ENCODE data around the gene INIP.
A peak's percentile ranks its signal among the peaks of the same experiment; 100 is the strongest.

INIP gene

GRCh38 chr9:112719241-112719691 lies 1.3 kb upstream of the INIP start:
- Histone ChIP-seq H4K8ac (ENCODE audit: low read length) (no peak overlapping the region), H2BK15ac (ENCODE audit: low read depth, poor library complexity, severe bottlenecking) (no peak overlapping the region), H2AK5ac (ENCODE audit: low read length, severe bottlenecking) (no peak overlapping the region), H2BK5ac (ENCODE audit: low read depth, low read length, poor library complexity, severe bottlenecking) (no peak overlapping the region), H3K36me3 (ENCODE audit: control insufficient read depth in 1 of 2, insufficient read depth in 2 of 2, low read depth in 1 of 2, low read length in 2 of 2) (peaks cover 0 to 7% of the 10 kb centered on the region in 2 experiments), H3K18ac (ENCODE audit: low read depth in 1 of 2, low read length in 2 of 2) (no peak overlapping the region), H3K23ac (ENCODE audit: low read length in 2 of 2) (no peak overlapping the region), H2AFZ (ENCODE audit: low read depth, low read length) (no peak overlapping the region), H3K27me3 (ENCODE audit: control insufficient read depth in 1 of 2, insufficient read depth in 1 of 2, low read length in 2 of 2) (no peaks in the 10 kb centered on the region), H4K91ac (ENCODE audit: low read length) (no peak overlapping the region), H3K79me1 (replicated peaks; ENCODE audit: low read length, poor library complexity, severe bottlenecking) (peaks cover 6% of the 10 kb centered on the region), H3K4me1 (ENCODE audit: control insufficient read depth, insufficient read depth, low read depth, low read length) (peaks cover 2% of the 10 kb centered on the region), H3K27ac (ENCODE audit: low read length, poor library complexity, severe bottlenecking) (no peak overlapping the region), H3K14ac (ENCODE audit: low read length in 2 of 2) (no peak overlapping the region), H3K4ac (ENCODE audit: low read depth in 1 of 2, low read length in 2 of 2) (no peak overlapping the region), H2BK120ac (ENCODE audit: low read depth, low read length) (no peak overlapping the region), H2BK12ac (ENCODE audit: low read length in 2 of 2) (no peak overlapping the region), H3K4me2 (ENCODE audit: low read length, poor library complexity, severe bottlenecking) (no peak overlapping the region), H3K9ac (ENCODE audit: low read length) (peak overlapping the region; percentile 79), H3K4me3 (ENCODE audit: insufficient read depth in 1 of 2, low read depth in 1 of 2, low read length in 2 of 2) (peak overlapping the region in 1 of 2 experiments; percentile 97), H3K9me3 (ENCODE audit: control insufficient read depth, low read length) (no peaks in the 10 kb centered on the region)
- DNase-seq, result no peak
- WGBS, result 92% methylated on average over 1 of the region's 1 CpG

- no peak overlapping the region for H3K4me3 ChIP-seq (ENCODE audit: insufficient read depth in 1 of 2, low read depth in 1 of 2, low read length in 2 of 2)
- no peak overlapping the region for H2BK15ac ChIP-seq (ENCODE audit: low read depth, poor library complexity, severe bottlenecking)
- peaks cover 4% of the 10 kb centered on the region for H3K4me1 ChIP-seq (ENCODE audit: control insufficient read depth, insufficient read depth, low read depth, low read length)
- H2BK120ac ChIP-seq (ENCODE audit: low read depth, low read length), result no peak overlapping the region
- H3K14ac ChIP-seq (ENCODE audit: low read length in 2 of 2), result no peak overlapping the region
- H3K79me1 ChIP-seq (replicated peaks; ENCODE audit: low read length, poor library complexity, severe bottlenecking), result peaks cover 26% of the 10 kb centered on the region
- H3K4ac ChIP-seq (ENCODE audit: low read depth in 1 of 2, low read length in 2 of 2), result no peak overlapping the region
- no peak overlapping the region for H3K18ac ChIP-seq (ENCODE audit: low read depth in 1 of 2, low read length in 2 of 2)
- H3K36me3 ChIP-seq (ENCODE audit: control insufficient read depth in 1 of 2, insufficient read depth in 2 of 2, low read depth in 1 of 2, low read length in 2 of 2), result peaks cover 4 to 23% of the 10 kb centered on the region in 2 experiments
- H3K4me2 ChIP-seq (ENCODE audit: low read length, poor library complexity, severe bottlenecking), result no peak overlapping the region
- H4K91ac ChIP-seq (ENCODE audit: low read length), result no peak overlapping the region
- no peak overlapping the region for H2BK5ac ChIP-seq (ENCODE audit: low read depth, low read length, poor library complexity, severe bottlenecking)
- H4K8ac ChIP-seq (ENCODE audit: low read length), result no peak overlapping the region
- no peak overlapping the region for H3K23ac ChIP-seq (ENCODE audit: low read length in 2 of 2)
- 93% methylated on average over 3 of the region's 3 CpGs for WGBS
- H2AK5ac ChIP-seq (ENCODE audit: low read length, severe bottlenecking), result no peak overlapping the region
- H3K9me3 ChIP-seq (ENCODE audit: control insufficient read depth, low read length), result no peaks in the 10 kb centered on the region
- no peak overlapping the region for H3K27ac ChIP-seq (ENCODE audit: low read length, poor library complexity, severe bottlenecking)
- no peaks in the 10 kb centered on the region for H3K27me3 ChIP-seq (ENCODE audit: control insufficient read depth in 1 of 2, insufficient read depth in 1 of 2, low read length in 2 of 2)
- no peak overlapping the region for H3K9ac ChIP-seq (ENCODE audit: low read length)
- H2AFZ ChIP-seq (ENCODE audit: low read depth, low read length), result no peak overlapping the region
- no peak for DNase-seq
- no peak overlapping the region for H2BK12ac ChIP-seq (ENCODE audit: low read length in 2 of 2)
Observed at GRCh38 chr9:112712678-112713077, 5.2 kb downstream of the INIP start.

- WGBS, result 73% methylated on average over 5 of the region's 7 CpGs
Observed at GRCh38 chr9:112711050-112711689, 6.7 kb downstream of the INIP start.

GRCh38 chr9:112705768-112706427 lies 12.0 kb downstream of the INIP start:
- no peak overlapping the region for H3K14ac ChIP-seq (ENCODE audit: low read length in 2 of 2)
- H2BK5ac ChIP-seq (ENCODE audit: low read depth, low read length, poor library complexity, severe bottlenecking), result no peak overlapping the region
- no peak overlapping the region for H2AK5ac ChIP-seq (ENCODE audit: low read length, severe bottlenecking)
- WGBS, result 68% methylated on average over 5 of the region's 6 CpGs
- no peak overlapping the region for H3K9ac ChIP-seq (ENCODE audit: low read length)
- peaks cover 0 to 16% of the 10 kb centered on the region in 2 experiments for H3K36me3 ChIP-seq (ENCODE audit: control insufficient read depth in 1 of 2, insufficient read depth in 2 of 2, low read depth in 1 of 2, low read length in 2 of 2)
- DNase-seq, result peak; percentile 51
- no peak overlapping the region for H3K27ac ChIP-seq (ENCODE audit: low read length, poor library complexity, severe bottlenecking)
- H3K4me2 ChIP-seq (ENCODE audit: low read length, poor library complexity, severe bottlenecking), result no peak overlapping the region
- H3K4ac ChIP-seq (ENCODE audit: low read depth in 1 of 2, low read length in 2 of 2), result no peak overlapping the region
- no peak overlapping the region for H4K8ac ChIP-seq (ENCODE audit: low read length)
- H4K91ac ChIP-seq (ENCODE audit: low read length), result no peak overlapping the region
- no peak overlapping the region for H2BK12ac ChIP-seq (ENCODE audit: low read length in 2 of 2)
- peaks cover 3% of the 10 kb centered on the region for H3K4me1 ChIP-seq (ENCODE audit: control insufficient read depth, insufficient read depth, low read depth, low read length)
- H3K18ac ChIP-seq (ENCODE audit: low read depth in 1 of 2, low read length in 2 of 2), result no peak overlapping the region
- H2BK15ac ChIP-seq (ENCODE audit: low read depth, poor library complexity, severe bottlenecking), result no peak overlapping the region
- no peak overlapping the region for H2AFZ ChIP-seq (ENCODE audit: low read depth, low read length)
- H3K9me3 ChIP-seq (ENCODE audit: control insufficient read depth, low read length), result no peaks in the 10 kb centered on the region
- H3K27me3 ChIP-seq (ENCODE audit: control insufficient read depth in 1 of 2, insufficient read depth in 1 of 2, low read length in 2 of 2), result no peaks in the 10 kb centered on the region
- H2BK120ac ChIP-seq (ENCODE audit: low read depth, low read length), result no peak overlapping the region
- peaks cover 23% of the 10 kb centered on the region for H3K79me1 ChIP-seq (replicated peaks; ENCODE audit: low read length, poor library complexity, severe bottlenecking)
- no peak overlapping the region for H3K4me3 ChIP-seq (ENCODE audit: insufficient read depth in 1 of 2, low read depth in 1 of 2, low read length in 2 of 2)
- H3K23ac ChIP-seq (ENCODE audit: low read length in 2 of 2), result no peak overlapping the region

More at GRCh38 chr9:112711050-112711689, 6.7 kb downstream of the INIP start:
- H2AFZ ChIP-seq (ENCODE audit: low read depth, low read length), result no peak overlapping the region
- no peak overlapping the region for H4K8ac ChIP-seq (ENCODE audit: low read length)
- H2BK120ac ChIP-seq (ENCODE audit: low read depth, low read length), result no peak overlapping the region
- no peaks in the 10 kb centered on the region for H3K27me3 ChIP-seq (ENCODE audit: control insufficient read depth in 1 of 2, insufficient read depth in 1 of 2, low read length in 2 of 2)
- no peak overlapping the region for H2BK12ac ChIP-seq (ENCODE audit: low read length in 2 of 2)
- no peak overlapping the region for H3K27ac ChIP-seq (ENCODE audit: low read length, poor library complexity, severe bottlenecking)
- H3K9me3 ChIP-seq (ENCODE audit: control insufficient read depth, low read length), result no peaks in the 10 kb centered on the region
- H3K79me1 ChIP-seq (replicated peaks; ENCODE audit: low read length, poor library complexity, severe bottlenecking), result peaks cover 25% of the 10 kb centered on the region
- H2BK5ac ChIP-seq (ENCODE audit: low read depth, low read length, poor library complexity, severe bottlenecking), result no peak overlapping the region
- peaks cover 2% of the 10 kb centered on the region for H3K4me1 ChIP-seq (ENCODE audit: control insufficient read depth, insufficient read depth, low read depth, low read length)
- no peak overlapping the region for H4K91ac ChIP-seq (ENCODE audit: low read length)
- peak overlapping the region; percentile 51 for H3K9ac ChIP-seq (ENCODE audit: low read length)
- H3K36me3 ChIP-seq (ENCODE audit: control insufficient read depth in 1 of 2, insufficient read depth in 2 of 2, low read depth in 1 of 2, low read length in 2 of 2), result peaks cover 4 to 23% of the 10 kb centered on the region in 2 experiments
- no peak overlapping the region for H3K4ac ChIP-seq (ENCODE audit: low read depth in 1 of 2, low read length in 2 of 2)
- H3K4me2 ChIP-seq (ENCODE audit: low read length, poor library complexity, severe bottlenecking), result no peak overlapping the region
- peak; percentile 60 for DNase-seq
- H3K14ac ChIP-seq (ENCODE audit: low read length in 2 of 2), result no peak overlapping the region
- H2BK15ac ChIP-seq (ENCODE audit: low read depth, poor library complexity, severe bottlenecking), result no peak overlapping the region
- H2AK5ac ChIP-seq (ENCODE audit: low read length, severe bottlenecking), result no peak overlapping the region
- no peak overlapping the region for H3K23ac ChIP-seq (ENCODE audit: low read length in 2 of 2)
- no peak overlapping the region for H3K18ac ChIP-seq (ENCODE audit: low read depth in 1 of 2, low read length in 2 of 2)
- no peak overlapping the region for H3K4me3 ChIP-seq (ENCODE audit: insufficient read depth in 1 of 2, low read depth in 1 of 2, low read length in 2 of 2)
